ENCODE results near the gene CITED2.

Gene CITED2

DNA sequence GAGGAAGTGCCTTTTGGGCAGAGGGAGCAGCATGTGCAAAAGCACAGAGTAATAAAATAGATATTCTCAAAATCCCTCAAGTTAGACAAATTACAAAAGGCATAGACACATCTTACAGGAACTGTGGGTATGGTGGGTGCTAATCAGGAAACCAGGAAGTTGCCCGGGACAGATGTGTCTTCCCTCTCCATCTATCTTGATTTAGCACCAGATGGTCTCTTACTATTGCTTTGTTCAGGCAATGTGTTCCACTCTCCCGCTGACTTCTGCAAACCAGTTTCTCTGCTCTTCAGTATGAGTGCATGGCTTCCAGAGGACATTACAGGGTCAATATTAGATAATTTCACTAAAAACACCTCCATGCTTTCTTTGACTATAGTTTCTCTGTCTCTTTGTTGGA lies 13.2 kb downstream of the CITED2 start:
- H3K9me3 ChIP-seq (ENCODE audit: insufficient read depth, low read length), result no peaks in the 10 kb centered on the region
- no peak for DNase-seq (ENCODE audit: low read depth, low spot score)

DNA sequence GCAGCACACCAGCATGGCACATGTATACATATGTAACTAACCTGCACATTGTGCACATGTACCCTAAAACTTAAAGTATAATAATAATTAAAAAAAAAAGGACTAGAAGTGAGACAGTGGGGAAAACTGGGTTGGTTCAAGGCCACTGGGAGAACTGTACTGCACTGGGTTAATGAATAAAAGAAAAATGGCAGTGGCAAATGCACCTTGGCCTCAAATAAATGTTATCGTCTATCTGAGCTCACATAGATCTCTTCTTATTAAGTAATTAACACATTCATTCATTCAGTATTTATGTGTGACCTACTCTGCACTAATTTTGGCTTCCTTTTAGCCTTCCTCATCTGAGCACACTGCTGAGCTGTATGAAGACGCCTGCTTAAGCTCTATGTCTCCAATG lies 17.5 kb downstream of the CITED2 start:
- no peaks in the 10 kb centered on the region for H3K27me3 ChIP-seq (ENCODE audit: insufficient read depth, insufficient read length)
- no peak for TF ChIP-seq ZNF274 (IDR thresholded peaks at IDR 0.05; ENCODE audit: low read depth, low read length)
- no peak for TF ChIP-seq YY1 (IDR thresholded peaks at IDR 0.05; ENCODE audit: insufficient read depth, insufficient read length)
- no peak for TF ChIP-seq SUZ12 (IDR thresholded peaks at IDR 0.05; ENCODE audit: extremely low read depth, insufficient read depth, insufficient read length)
- no peak for DNase-seq (ENCODE audit: low read depth, low spot score)
- no peaks in the 10 kb centered on the region for H3K9me3 ChIP-seq (ENCODE audit: insufficient read depth, low read length)
- no peak overlapping the region for H3K9ac ChIP-seq (ENCODE audit: insufficient read length, low read depth)
- H3K4me3 ChIP-seq (ENCODE audit: insufficient read length, low read depth), result no peak overlapping the region
- no peaks in the 10 kb centered on the region for H3K36me3 ChIP-seq (ENCODE audit: insufficient read depth, insufficient read length, low read length)
- H3K4me1 ChIP-seq (ENCODE audit: insufficient read depth, insufficient read length), result no peaks in the 10 kb centered on the region

More for the DNA sequence above, 13.2 kb downstream of the CITED2 start:
- Histone ChIP-seq H3K4me1 (ENCODE audit: insufficient read depth, insufficient read length) (no peaks in the 10 kb centered on the region), H3K9ac (ENCODE audit: insufficient read length, low read depth) (no peak overlapping the region), H3K36me3 (ENCODE audit: insufficient read depth, insufficient read length, low read length) (no peaks in the 10 kb centered on the region), H3K4me3 (ENCODE audit: insufficient read length, low read depth) (no peak overlapping the region), H3K27me3 (ENCODE audit: insufficient read depth, insufficient read length) (no peaks in the 10 kb centered on the region)
- TF ChIP-seq SUZ12 (IDR thresholded peaks at IDR 0.05; ENCODE audit: extremely low read depth, insufficient read depth, insufficient read length) (no peak), YY1 (IDR thresholded peaks at IDR 0.05; ENCODE audit: insufficient read depth, insufficient read length) (no peak), ZNF274 (IDR thresholded peaks at IDR 0.05; ENCODE audit: low read depth, low read length) (no peak)

DNA sequence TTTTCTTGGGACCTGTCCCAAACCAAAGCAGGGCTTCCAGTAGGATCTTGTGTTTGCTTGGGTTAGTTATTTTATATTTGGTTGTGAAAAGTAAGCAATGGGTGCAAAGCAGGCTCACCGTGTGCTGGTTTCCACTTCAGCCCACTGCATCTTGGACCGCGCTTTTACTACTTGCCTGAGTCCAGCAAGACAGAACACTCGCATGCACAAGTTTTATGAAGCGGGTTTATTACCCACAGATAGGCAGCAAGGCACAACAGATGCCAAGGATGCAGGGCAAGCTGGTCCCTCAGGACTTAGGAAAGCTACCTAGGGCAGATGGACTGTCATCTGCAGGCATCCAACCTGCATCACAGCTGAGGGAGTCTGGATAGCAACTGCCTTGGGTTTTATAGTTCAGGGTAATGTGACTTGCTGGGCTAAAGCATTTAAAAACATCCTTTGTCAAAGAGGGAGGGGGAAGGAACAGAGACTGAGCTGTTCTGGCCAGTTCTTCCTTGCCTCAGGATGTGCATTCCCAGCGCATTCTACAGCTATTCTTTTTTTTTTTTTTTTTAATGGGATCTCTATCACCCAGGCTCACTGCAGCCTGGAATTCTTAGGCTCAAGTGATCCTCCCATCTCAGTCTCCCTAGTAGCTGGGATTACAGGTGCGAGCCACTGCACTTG lies 18.5 kb downstream of the CITED2 start:
- Histone ChIP-seq H3K27me3 (ENCODE audit: insufficient read depth, insufficient read length) (no peaks in the 10 kb centered on the region), H3K4me1 (ENCODE audit: insufficient read depth, insufficient read length) (no peaks in the 10 kb centered on the region), H3K4me3 (ENCODE audit: insufficient read length, low read depth) (no peak overlapping the region), H3K36me3 (ENCODE audit: insufficient read depth, insufficient read length, low read length) (no peaks in the 10 kb centered on the region), H3K9me3 (ENCODE audit: insufficient read depth, low read length) (no peaks in the 10 kb centered on the region), H3K9ac (ENCODE audit: insufficient read length, low read depth) (no peak overlapping the region)
- no peak for TF ChIP-seq ZNF274 (IDR thresholded peaks at IDR 0.05; ENCODE audit: low read depth, low read length)
- TF ChIP-seq SUZ12 (IDR thresholded peaks at IDR 0.05; ENCODE audit: extremely low read depth, insufficient read depth, insufficient read length), result no peak
- TF ChIP-seq YY1 (IDR thresholded peaks at IDR 0.05; ENCODE audit: insufficient read depth, insufficient read length), result no peak
- no peak for DNase-seq (ENCODE audit: low read depth, low spot score)

GRCh38 chr6:139355172-139355571 lies 19.3 kb downstream of the CITED2 start:
- DNase-seq (ENCODE audit: low read depth, low spot score), result no peak
- Histone ChIP-seq H3K9ac (ENCODE audit: insufficient read length, low read depth) (no peak overlapping the region), H3K27me3 (ENCODE audit: insufficient read depth, insufficient read length) (no peaks in the 10 kb centered on the region), H3K4me3 (ENCODE audit: insufficient read length, low read depth) (no peak overlapping the region), H3K36me3 (ENCODE audit: insufficient read depth, insufficient read length, low read length) (no peaks in the 10 kb centered on the region), H3K9me3 (ENCODE audit: insufficient read depth, low read length) (no peaks in the 10 kb centered on the region), H3K4me1 (ENCODE audit: insufficient read depth, insufficient read length) (no peaks in the 10 kb centered on the region)
- TF ChIP-seq SUZ12 (IDR thresholded peaks at IDR 0.05; ENCODE audit: extremely low read depth, insufficient read depth, insufficient read length), result no peak
- no peak for TF ChIP-seq YY1 (IDR thresholded peaks at IDR 0.05; ENCODE audit: insufficient read depth, insufficient read length)
- TF ChIP-seq ZNF274 (IDR thresholded peaks at IDR 0.05; ENCODE audit: low read depth, low read length), result no peak

DNA sequence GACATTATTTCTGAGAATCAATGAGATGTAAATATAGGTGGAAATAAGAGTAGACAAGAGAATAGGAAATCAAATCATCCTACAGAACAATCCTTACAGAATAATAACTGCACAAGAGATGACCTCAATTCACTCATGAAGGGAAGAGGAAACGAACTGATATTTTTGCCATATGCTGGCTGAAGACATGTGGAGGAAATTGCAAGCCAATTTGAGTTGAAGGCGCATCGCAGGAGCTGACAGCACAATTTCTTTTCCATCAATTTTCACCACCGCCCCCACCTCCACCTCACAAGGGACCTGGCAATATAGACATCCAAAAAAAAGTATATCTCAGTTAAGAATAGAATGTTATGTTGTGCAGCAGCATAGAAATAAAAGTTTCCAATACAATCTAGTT lies 20.3 kb downstream of the CITED2 start:
- Histone ChIP-seq H3K4me3 (ENCODE audit: insufficient read length, low read depth) (no peak overlapping the region), H3K27me3 (ENCODE audit: insufficient read depth, insufficient read length) (no peaks in the 10 kb centered on the region)

GRCh38 chr6:139349464-139350020 lies 24.9 kb downstream of the CITED2 start:
- Histone ChIP-seq H3K27me3 (ENCODE audit: insufficient read depth, insufficient read length) (no peaks in the 10 kb centered on the region), H3K9ac (ENCODE audit: insufficient read length, low read depth) (no peak overlapping the region), H3K9me3 (ENCODE audit: insufficient read depth, low read length) (no peaks in the 10 kb centered on the region), H3K36me3 (ENCODE audit: insufficient read depth, insufficient read length, low read length) (no peaks in the 10 kb centered on the region), H3K4me3 (ENCODE audit: insufficient read length, low read depth) (no peak overlapping the region), H3K4me1 (ENCODE audit: insufficient read depth, insufficient read length) (no peaks in the 10 kb centered on the region)
- no peak for TF ChIP-seq ZNF274 (IDR thresholded peaks at IDR 0.05; ENCODE audit: low read depth, low read length)
- DNase-seq (ENCODE audit: low read depth, low spot score), result no peak

More for the DNA sequence above, 20.3 kb downstream of the CITED2 start:
- Histone ChIP-seq H3K9ac (ENCODE audit: insufficient read length, low read depth) (no peak overlapping the region), H3K4me1 (ENCODE audit: insufficient read depth, insufficient read length) (no peaks in the 10 kb centered on the region), H3K9me3 (ENCODE audit: insufficient read depth, low read length) (no peaks in the 10 kb centered on the region), H3K36me3 (ENCODE audit: insufficient read depth, insufficient read length, low read length) (no peaks in the 10 kb centered on the region)
- no peak for DNase-seq (ENCODE audit: low read depth, low spot score)
- no peak for TF ChIP-seq ZNF274 (IDR thresholded peaks at IDR 0.05; ENCODE audit: low read depth, low read length)
- no peak for TF ChIP-seq YY1 (IDR thresholded peaks at IDR 0.05; ENCODE audit: insufficient read depth, insufficient read length)
- no peak for TF ChIP-seq SUZ12 (IDR thresholded peaks at IDR 0.05; ENCODE audit: extremely low read depth, insufficient read depth, insufficient read length)

DNA sequence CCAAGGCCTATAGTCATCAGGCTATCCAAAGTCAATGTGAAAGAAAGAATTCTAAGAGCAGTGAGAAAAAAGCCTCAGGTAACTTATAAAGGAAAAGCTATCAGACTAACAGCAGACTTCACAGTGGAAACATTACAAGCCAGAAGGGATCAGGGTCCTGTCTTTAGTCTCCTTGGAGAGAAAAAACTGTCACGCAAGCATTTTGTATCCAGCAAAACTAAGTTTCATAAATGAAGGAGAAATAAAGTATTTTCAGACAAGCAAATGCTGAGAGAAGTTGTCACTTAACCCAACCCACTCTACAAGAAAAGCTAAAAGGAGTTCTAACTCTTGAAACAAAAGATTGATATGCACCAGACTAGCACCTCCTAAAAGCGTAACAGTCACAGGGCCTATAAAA lies 28.1 kb downstream of the CITED2 start:
- no peak for DNase-seq (ENCODE audit: low read depth, low spot score)
- peaks cover 3% of the 10 kb centered on the region for H3K4me1 ChIP-seq (ENCODE audit: insufficient read depth, insufficient read length)
- H3K4me3 ChIP-seq (ENCODE audit: insufficient read length, low read depth), result no peak overlapping the region
- H3K9ac ChIP-seq (ENCODE audit: insufficient read length, low read depth), result no peak overlapping the region
- H3K9me3 ChIP-seq (ENCODE audit: insufficient read depth, low read length), result no peaks in the 10 kb centered on the region
- TF ChIP-seq ZNF274 (IDR thresholded peaks at IDR 0.05; ENCODE audit: low read depth, low read length) (no peak), SUZ12 (IDR thresholded peaks at IDR 0.05; ENCODE audit: extremely low read depth, insufficient read depth, insufficient read length) (no peak), YY1 (IDR thresholded peaks at IDR 0.05; ENCODE audit: insufficient read depth, insufficient read length) (no peak)
- no peaks in the 10 kb centered on the region for H3K36me3 ChIP-seq (ENCODE audit: insufficient read depth, insufficient read length, low read length)
- H3K27me3 ChIP-seq (ENCODE audit: insufficient read depth, insufficient read length), result no peaks in the 10 kb centered on the region

All from NT2/D1 (cell line).